Activated T-helper 9 cell treated with anti-CD3 and anti-CD28 coated beads, Interleukin-2, amount 50 U/mL, for 16 hours (primary cell): Measurements from ENCODE around the gene PRKRA.
"Not testable (repeated sequence)": the region's sequence is repeated elsewhere in the genome, so short reads cannot be mapped to it uniquely, and the experiment has no call there.

Experiments
- DNase-seq: peaks from one replicate; pipeline ENCODE4 v3.0.0-alpha.2; 2020; ENCODE audit warnings: low read depth

PRKRA gene

GRCh38 chr2:178450774-178451525 is at the start of gene PRKRA, which contains the start of gene PJVK:
TSS of gene PRKRA (minus strand) at chr2:178451175. CDS start at chr2:178451030, 145 bp downstream.
TSS of gene PJVK (plus strand) at chr2:178451378. CDS start at chr2:178453410, 2,032 bp downstream.
- DNase-seq = peak; percentile 92

- no peak for DNase-seq
Observed at GRCh38 chr2:178499640-178500039, 48.7 kb upstream of the PRKRA start.

- no peak for DNase-seq
Observed at GRCh38 chr2:178498137-178498536, 47.2 kb upstream of the PRKRA start.

GRCh38 chr2:178496049-178496448 is 45.1 kb upstream of the PRKRA start:
- DNase-seq = no peak

GRCh38 chr2:178491612-178492011 is 40.6 kb upstream of the PRKRA start:
- no peak for DNase-seq

GRCh38 chr2:178485356-178485755 is 34.4 kb upstream of the PRKRA start:
- no peak for DNase-seq

GRCh38 chr2:178484245-178485041 is 33.5 kb upstream of the PRKRA start:
- no peak for DNase-seq

- DNase-seq = no peak
Observed at GRCh38 chr2:178482437-178482836, 31.5 kb upstream of the PRKRA start.

- peak; percentile 66 for DNase-seq
Observed at GRCh38 chr2:178480227-178481181, 29.5 kb upstream of the PRKRA start, which contains the start of gene PLEKHA3. TSS of gene PLEKHA3 (plus strand) at chr2:178480457. CDS start at chr2:178480870, 413 bp downstream.

- no peak for DNase-seq
Observed at GRCh38 chr2:178479758-178480226, 28.8 kb upstream of the PRKRA start.

GRCh38 chr2:178479275-178479616 is 28.3 kb upstream of the PRKRA start:
- DNase-seq = no peak

GRCh38 chr2:178478439-178479274 is 27.7 kb upstream of the PRKRA start, which contains the start of gene FKBP7:
TSS of gene FKBP7 (minus strand) at chr2:178478600. CDS start at chr2:178478499, 101 bp downstream.
- peak; percentile 77 for DNase-seq

- DNase-seq = no peak
Observed at GRCh38 chr2:178478130-178478438, 27.1 kb upstream of the PRKRA start.

GRCh38 chr2:178477443-178478129 is 26.6 kb upstream of the PRKRA start:
- no peak for DNase-seq

GRCh38 chr2:178476477-178476876 is 25.5 kb upstream of the PRKRA start:
- DNase-seq = no peak

- no peak for DNase-seq
Observed at GRCh38 chr2:178474560-178474959, 23.6 kb upstream of the PRKRA start.

GRCh38 chr2:178473931-178474330 is 23.0 kb upstream of the PRKRA start:
- DNase-seq = no peak

GRCh38 chr2:178473373-178473772 is 22.4 kb upstream of the PRKRA start:
- no peak for DNase-seq

GRCh38 chr2:178471313-178471712 is 20.3 kb upstream of the PRKRA start:
- not testable (repeated sequence) for DNase-seq

- no peak for DNase-seq
Observed at GRCh38 chr2:178469219-178469849, 18.4 kb upstream of the PRKRA start.
